GM18511 (cell line): ENCODE measurements around the gene IL1R2.
"Not testable (repeated sequence)": the region's sequence is repeated elsewhere in the genome, so short reads cannot be mapped to it uniquely, and the experiment has no call there.

Experiments
- ATAC-seq: cut with Tn5 transposase; IDR thresholded peaks from one replicate; pipeline ENCODE4 v1.9.1; 2021; ENCODE audit warnings: mild to moderate bottlenecking, moderate library complexity; ENCODE audit not compliant: unreplicated experiment

IL1R2 gene

GRCh38 chr2:101998896-101999789, 7.4 kb downstream of the IL1R2 start:
- ATAC-seq: peak; percentile 60

- no peak for ATAC-seq
Measured at GRCh38 chr2:102000012-102000411, 8.3 kb downstream of the IL1R2 start.

- no peak for ATAC-seq
Measured at GRCh38 chr2:102000813-102001766, 9.3 kb downstream of the IL1R2 start.

- no peak for ATAC-seq
Measured at GRCh38 chr2:102001767-102002142, 10.0 kb downstream of the IL1R2 start.

- no peak for ATAC-seq
Measured at GRCh38 chr2:102002228-102002627, 10.5 kb downstream of the IL1R2 start.

- ATAC-seq: not testable (repeated sequence)
Measured at GRCh38 chr2:102002909-102003308, 11.1 kb downstream of the IL1R2 start.

GRCh38 chr2:102003696-102004095, 11.9 kb downstream of the IL1R2 start:
- ATAC-seq: no peak

- no peak for ATAC-seq
Measured at GRCh38 chr2:102004581-102004980, 12.8 kb downstream of the IL1R2 start.

GRCh38 chr2:102005449-102005848, 13.7 kb downstream of the IL1R2 start:
- no peak for ATAC-seq

GRCh38 chr2:102005989-102006885, 14.5 kb downstream of the IL1R2 start:
- ATAC-seq: peak; percentile 78

- no peak for ATAC-seq
Measured at GRCh38 chr2:102006886-102007278, 15.1 kb downstream of the IL1R2 start.

- ATAC-seq: no peak
Measured at GRCh38 chr2:102008490-102008889, 16.7 kb downstream of the IL1R2 start.

- ATAC-seq: no peak
Measured at GRCh38 chr2:102009557-102009956, 17.8 kb downstream of the IL1R2 start.

- ATAC-seq: no peak
Measured at GRCh38 chr2:102010902-102011301, 19.1 kb downstream of the IL1R2 start.

GRCh38 chr2:102012061-102012614, 20.4 kb downstream of the IL1R2 start:
- ATAC-seq: no peak

- no peak for ATAC-seq
Measured at GRCh38 chr2:102013206-102014040, 21.7 kb downstream of the IL1R2 start.

- no peak for ATAC-seq
Measured at GRCh38 chr2:102014041-102014345, 22.2 kb downstream of the IL1R2 start.

- no peak for ATAC-seq
Measured at GRCh38 chr2:102015399-102015798, 23.6 kb downstream of the IL1R2 start.

- no peak for ATAC-seq
Measured at GRCh38 chr2:102016399-102016955, 24.7 kb downstream of the IL1R2 start.
